CD4-positive, alpha-beta T cell treated with Interleukin-17A for 4 hours (primary cell): ENCODE measurements around the gene RAD51B.

Experiments used
- DNase-seq: peaks from one replicate; pipeline ENCODE4 v3.0.0-alpha.2; 2020; ENCODE audit warnings: mixed read lengths

Gene RAD51B

DNA sequence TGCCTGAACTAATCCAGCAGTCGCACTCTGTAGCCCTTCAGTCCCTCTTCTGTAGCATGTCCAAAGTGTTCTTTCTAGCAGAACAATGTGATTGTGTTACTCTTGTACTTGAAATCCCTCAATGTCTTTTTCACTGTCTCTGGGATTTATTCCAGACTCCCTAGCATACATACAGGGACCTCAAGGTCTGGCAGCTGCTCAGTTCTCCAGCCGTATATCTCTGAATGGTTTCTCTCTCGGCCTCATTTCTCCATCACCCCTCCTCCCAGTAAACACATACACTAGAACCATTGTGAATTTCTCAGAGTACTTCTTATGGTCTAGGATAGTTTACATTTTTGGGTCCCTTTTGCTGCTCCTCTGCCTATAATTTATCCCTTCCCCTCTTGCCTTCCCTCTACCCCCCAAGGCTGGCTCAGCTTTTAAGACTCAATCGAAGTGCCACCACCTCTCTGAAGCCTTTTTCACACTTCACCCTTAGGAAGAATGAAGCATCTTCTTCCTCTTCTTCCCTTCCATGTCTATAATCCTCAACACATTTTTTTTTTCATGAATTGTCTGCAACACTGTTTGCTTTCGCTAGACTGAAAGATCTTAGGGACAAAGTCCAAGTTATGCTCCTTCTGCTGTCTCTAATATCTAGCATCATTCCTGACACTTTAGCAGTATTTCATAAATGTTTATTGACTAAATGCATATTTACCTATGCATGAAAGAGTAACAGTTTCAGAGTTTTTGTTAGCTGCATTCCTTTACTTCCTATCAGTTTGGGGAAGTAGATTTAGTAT is 527.2 kb downstream of the RAD51B start:
- no peak for DNase-seq

DNA sequence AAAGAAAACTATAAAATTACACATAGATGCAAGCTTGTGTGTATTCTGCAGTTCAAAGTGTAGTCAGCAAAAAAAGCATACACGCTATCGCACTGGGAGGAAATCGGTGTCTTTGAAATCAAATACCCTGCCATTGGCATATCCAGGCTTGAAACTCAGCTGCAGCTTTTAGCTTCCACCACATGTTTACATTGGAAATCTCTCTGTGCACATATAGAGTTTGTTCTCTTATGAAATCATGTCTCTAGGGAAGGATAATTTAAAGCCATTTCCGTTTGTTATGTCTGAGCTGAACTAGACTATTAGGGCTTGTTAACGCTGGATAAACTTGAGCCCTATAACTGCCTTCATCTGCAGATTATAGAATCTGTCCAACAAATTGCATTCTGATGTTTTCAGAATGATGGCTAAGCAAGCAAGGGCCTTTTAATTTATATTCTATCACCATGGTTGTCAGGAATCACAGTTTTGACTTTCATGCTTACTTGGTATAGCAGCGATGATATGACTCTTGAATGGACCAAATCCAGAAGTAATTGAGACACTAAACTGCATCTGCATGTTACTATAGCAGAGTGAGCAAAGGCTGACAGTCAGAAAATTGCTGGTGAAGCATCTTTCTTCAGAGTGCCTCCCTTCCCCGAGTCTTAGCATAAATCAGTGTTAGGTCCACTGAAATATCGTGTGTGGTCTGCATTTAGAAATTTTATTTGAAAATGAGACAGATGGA is 530.5 kb downstream of the RAD51B start:
- DNase-seq = no peak

GRCh38 chr14:68355415-68355814 is 535.8 kb downstream of the RAD51B start:
- no peak for DNase-seq

DNA sequence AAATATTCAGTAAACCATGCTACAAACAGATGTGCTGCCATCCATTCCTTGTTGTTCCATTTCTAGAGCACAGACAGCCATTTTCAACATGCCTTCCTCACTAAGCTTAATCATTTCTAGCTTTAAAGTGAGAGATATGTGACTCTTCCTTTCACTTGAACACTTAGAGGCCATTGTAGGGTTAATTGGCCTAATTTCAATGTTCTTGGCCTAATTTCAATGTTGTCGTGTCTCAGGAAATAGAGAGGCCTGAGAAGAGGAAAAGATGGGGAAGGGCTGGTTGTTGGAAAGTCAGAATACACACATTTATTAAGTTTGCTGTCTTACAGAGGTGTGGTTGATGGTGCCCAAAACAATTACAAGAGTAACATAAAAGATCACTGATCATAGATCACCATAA is 538.2 kb downstream of the RAD51B start:
- no peak for DNase-seq

DNA sequence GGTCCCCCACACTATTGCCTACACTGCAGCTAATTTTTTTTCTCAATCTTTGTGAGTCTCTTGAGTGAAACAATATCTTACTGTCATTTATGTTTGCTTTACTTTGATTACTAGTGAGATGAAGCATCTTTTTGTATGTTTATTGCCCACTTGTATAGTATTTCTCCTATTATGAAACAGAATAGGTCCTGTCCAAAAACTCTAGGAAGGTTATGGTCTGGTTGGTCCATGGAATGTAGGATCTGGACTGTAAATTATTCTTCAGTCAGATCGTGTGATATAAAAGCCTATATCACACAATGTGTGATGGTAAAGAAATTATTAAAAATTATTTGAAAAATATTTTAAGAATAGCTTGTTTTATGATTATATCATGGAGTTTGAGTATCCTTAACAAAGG is 538.9 kb downstream of the RAD51B start:
- no peak for DNase-seq

DNA sequence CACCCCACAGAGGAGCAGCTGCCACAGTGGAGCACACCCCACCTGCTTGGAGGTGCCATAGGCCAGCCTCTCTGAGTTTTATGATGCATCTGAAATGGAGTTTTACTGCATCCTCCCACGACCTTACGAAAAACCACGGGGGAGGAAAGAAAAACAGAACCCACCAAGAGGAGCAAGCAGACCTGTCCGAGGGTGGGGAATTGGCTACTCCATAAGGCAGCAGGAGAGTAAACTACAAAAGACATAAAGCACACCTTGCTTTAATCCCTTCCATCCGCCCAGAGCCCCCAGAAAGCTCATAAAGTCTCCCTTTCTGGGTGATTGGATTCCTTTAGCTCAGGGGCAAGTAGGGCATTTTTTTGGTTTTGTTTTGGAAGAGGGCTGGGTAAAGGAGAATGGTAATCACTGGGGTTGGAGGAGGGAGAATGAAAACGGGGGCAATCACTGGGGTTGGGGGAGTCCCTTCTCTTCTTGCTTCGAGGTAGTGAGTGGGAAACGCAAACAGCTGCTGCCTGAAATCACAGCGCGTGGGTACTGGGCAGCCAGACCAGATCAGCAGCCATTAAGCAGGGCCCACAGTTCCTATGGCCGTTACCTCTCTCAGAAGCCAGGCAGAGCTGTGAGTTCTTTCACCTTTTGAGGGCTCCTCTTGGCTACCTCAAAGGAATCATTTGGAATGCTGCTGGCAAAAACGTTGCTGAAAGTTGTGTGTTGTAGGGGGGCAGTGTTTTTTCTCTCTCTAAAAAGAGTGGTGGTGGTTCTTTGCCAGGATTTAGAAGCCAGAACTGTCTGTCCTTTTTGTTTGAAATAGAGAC is 539.6 kb downstream of the RAD51B start:
- DNase-seq = no peak

- DNase-seq = no peak
These were observed 540.4 kb downstream of the RAD51B start for GRCh38 chr14:68359837-68360552.

- DNase-seq = no peak
These were observed 541.7 kb downstream of the RAD51B start for GRCh38 chr14:68361231-68361630.

- peak; percentile 33 for DNase-seq
These were observed 543.3 kb downstream of the RAD51B start for GRCh38 chr14:68362846-68363245.

GRCh38 chr14:68363466-68363842 is 543.9 kb downstream of the RAD51B start:
- DNase-seq = no peak

GRCh38 chr14:68363843-68364767 is 544.5 kb downstream of the RAD51B start:
- no peak for DNase-seq

- no peak for DNase-seq
These were observed 545.2 kb downstream of the RAD51B start for GRCh38 chr14:68364792-68365192.

DNA sequence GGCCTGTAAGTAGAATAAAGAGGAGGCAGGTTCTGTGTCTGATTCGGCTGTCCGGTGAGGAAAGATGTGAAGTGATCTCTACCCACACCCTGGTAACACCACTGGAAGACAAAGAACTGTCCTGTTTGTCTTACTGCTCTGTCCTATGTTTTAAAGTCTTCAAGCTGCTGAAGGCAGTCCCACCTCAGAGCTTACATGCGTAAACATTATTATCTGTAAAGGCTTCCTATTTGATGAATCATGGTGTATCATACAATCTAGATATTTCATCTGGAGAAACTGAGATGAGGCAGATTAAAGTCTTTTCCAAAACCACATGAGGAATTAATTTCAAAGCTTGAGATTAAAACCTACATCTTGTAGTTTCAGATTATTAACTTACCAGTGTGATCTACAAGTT is 545.6 kb downstream of the RAD51B start:
- no peak for DNase-seq

GRCh38 chr14:68366656-68367055 is 547.1 kb downstream of the RAD51B start:
- DNase-seq = no peak

GRCh38 chr14:68367536-68367935 is 548.0 kb downstream of the RAD51B start:
- DNase-seq = no peak

DNA sequence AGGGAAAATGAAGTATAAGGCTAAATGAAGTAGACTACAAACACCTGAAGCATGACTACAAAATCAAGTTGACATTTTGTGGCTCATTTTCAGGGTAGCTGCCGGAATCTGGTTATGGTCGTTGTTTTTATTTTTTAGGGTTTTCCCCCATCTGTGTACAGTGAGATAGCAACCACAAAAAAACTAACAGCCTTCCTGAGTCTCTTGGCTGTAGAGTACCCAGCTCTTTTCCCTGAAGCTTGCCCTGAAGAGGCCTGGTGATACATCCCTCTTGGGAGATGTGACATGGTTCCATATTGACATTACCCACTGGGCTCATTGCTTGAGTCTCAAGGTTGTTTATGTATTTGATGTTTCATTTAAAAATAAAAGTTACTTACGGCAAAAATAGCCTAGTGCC is 549.3 kb downstream of the RAD51B start:
- DNase-seq = no peak

- no peak for DNase-seq
These were observed 549.9 kb downstream of the RAD51B start for GRCh38 chr14:68369281-68370056.

- no peak for DNase-seq
These were observed 550.4 kb downstream of the RAD51B start for GRCh38 chr14:68370057-68370360.

DNA sequence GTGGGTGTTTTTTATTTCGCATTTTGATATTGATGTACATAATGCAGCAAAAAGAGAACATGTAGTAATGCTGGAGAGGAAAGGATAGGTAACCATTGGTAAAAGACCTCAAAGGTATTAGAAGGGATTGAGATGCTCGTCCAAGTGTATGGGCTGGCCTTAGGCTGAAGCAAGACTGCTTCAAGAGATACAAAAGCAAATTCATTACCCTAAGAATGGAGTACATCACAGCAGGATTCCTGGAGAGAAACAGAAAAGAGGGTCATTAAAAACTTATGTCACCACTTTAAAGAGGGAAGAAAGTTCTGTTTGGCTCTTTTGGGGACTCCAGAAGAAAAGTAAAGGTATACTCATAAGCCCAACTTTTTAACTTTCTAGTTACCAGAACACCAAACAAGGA is 552.8 kb downstream of the RAD51B start:
- no peak for DNase-seq

GRCh38 chr14:68373124-68373646 is 553.6 kb downstream of the RAD51B start:
- no peak for DNase-seq
